H7 (cell line): ENCODE data around the gene PHF3. TPM values are rescaled to one million over a fixed set of nuclear protein-coding genes. Genes with fewer than 3 reads are reported as not detected.
A peak's percentile ranks its signal among the peaks of the same experiment; 100 is the strongest.

ENCODE experiments used
- DNase-seq: peaks from one replicate; pipeline ENCODE4 v3.0.0; 2012
- H3K27me3 ChIP-seq: 2 replicates; pipeline ENCODE4 v1.6.0; 2011; ENCODE audit warnings: mild to moderate bottlenecking, low read length; ENCODE audit not compliant: control insufficient read depth, insufficient read depth
- H3K36me3 ChIP-seq: replicated peaks from 2 replicates; pipeline ENCODE4 v1.5.1; 2011; ENCODE audit warnings: low read length; ENCODE audit not compliant: control insufficient read depth, insufficient read depth
- H3K4me3 ChIP-seq: 2 replicates; pipeline ENCODE4 v1.5.1; 2011; ENCODE audit warnings: low read depth, mild to moderate bottlenecking, control low read depth, low read length, moderate library complexity; ENCODE audit not compliant: insufficient read depth
- total RNA-seq: library from RNA; depleted of rRNA; stranded (reverse); fragments of >200 nt; shearing (Covaris generic); gene quantifications from 2 replicates; pipeline ENCODE4 v1.2.3, GENCODE V29; 2014

Gene PHF3
- total RNA-seq, 1 experiment from 2014 or later, result 35.5 TPM

DNA sequence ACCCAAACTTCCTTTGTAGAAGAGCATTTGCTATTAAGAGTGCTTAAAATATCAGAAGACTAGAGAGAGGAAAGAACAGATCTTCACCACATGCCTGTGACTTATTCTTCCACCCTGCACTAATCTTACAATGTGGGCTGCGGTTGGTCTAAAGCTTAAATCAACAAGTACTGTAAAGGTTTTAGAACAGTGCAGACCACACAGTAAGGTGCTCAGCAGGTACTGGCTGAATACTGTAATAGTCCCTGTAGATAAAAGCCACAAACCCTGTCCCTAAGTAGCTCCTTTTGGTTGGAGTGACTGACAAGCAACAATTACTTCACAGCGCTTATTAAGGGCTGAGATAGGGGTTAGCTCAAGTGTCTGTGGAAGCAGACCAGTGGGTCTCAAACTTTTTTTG, 972 bp upstream of the PHF3 start:
- H3K4me3 ChIP-seq, result no peak overlapping the region
- peak; percentile 32 for DNase-seq
- H3K27me3 ChIP-seq, result peaks cover 7% of the 10 kb centered on the region
- no peaks in the 10 kb centered on the region for H3K36me3 ChIP-seq

DNA sequence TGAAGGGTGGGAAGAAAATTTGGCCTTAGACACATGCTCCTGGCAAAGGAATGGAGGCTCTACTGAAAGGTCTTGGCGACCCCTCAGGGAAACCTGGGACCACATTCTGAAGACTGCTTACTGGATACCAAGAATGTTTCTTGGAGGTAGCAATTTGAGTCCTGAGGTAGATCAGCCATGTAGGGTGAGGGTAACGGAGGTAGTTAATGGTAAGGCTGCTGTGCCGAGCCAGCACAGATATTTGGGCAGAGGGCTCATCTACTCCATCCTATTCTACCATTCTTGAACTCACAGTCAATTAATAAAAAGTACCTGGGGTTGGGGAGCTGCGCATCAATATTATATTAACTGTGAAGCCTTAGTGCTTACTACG, 401 bp upstream of the PHF3 start:
- Histone ChIP-seq H3K36me3 (no peaks in the 10 kb centered on the region), H3K4me3 (peak overlapping the region; percentile 94), H3K27me3 (peaks cover 5% of the 10 kb centered on the region)
- DNase-seq, result peak; percentile 26

GRCh38 chr6:63636518-63637021, 968 bp downstream of the PHF3 start:
- H3K36me3 ChIP-seq, result no peaks in the 10 kb centered on the region
- H3K27me3 ChIP-seq, result peaks cover 5% of the 10 kb centered on the region
- DNase-seq, result peak; percentile 44
- peak overlapping the region; percentile 94 for H3K4me3 ChIP-seq

DNA sequence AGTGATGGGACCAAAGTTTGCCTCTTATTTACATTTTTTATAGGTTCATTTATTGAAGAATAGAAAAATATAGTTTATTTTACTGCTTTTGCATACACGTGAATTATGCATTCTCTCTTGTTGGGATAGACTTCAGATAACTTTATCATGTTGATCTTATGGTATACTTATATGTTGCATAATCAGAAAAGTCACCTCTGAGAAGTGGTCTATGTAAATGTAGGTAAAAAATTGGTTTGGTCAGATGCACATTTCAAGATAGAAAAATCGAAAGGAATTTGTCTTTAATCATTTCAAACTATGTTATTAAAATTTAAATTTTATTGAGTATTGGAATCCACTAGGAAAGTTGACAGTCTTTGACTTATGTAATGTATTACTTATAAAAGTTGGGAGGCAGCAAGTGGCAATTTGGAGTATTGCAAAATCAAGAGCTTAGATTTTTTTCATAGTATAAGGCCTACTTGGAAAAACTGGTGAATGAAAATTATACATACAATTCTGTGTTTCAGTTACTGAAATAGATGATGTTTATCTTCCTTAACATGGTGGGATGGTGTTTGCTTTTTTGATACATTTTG, 2.4 kb downstream of the PHF3 start:
- DNase-seq, result no peak
- no peaks in the 10 kb centered on the region for H3K36me3 ChIP-seq

GRCh38 chr6:63640062-63640461, 4.5 kb downstream of the PHF3 start:
- H3K36me3 ChIP-seq, result no peaks in the 10 kb centered on the region
- DNase-seq, result no peak
- no peaks in the 10 kb centered on the region for H3K27me3 ChIP-seq

More for the DNA sequence above, 2.4 kb downstream of the PHF3 start:
- no peak overlapping the region for H3K4me3 ChIP-seq
- H3K27me3 ChIP-seq, result no peaks in the 10 kb centered on the region; the same call in 1 of the 2 replicates

GRCh38 chr6:63643862-63644261, 8.3 kb downstream of the PHF3 start:
- no peak overlapping the region for H3K4me3 ChIP-seq
- H3K27me3 ChIP-seq, result no peaks in the 10 kb centered on the region
- H3K36me3 ChIP-seq, result no peaks in the 10 kb centered on the region
- no peak for DNase-seq

More at GRCh38 chr6:63640062-63640461, 4.5 kb downstream of the PHF3 start:
- H3K4me3 ChIP-seq, result no peak overlapping the region

DNA sequence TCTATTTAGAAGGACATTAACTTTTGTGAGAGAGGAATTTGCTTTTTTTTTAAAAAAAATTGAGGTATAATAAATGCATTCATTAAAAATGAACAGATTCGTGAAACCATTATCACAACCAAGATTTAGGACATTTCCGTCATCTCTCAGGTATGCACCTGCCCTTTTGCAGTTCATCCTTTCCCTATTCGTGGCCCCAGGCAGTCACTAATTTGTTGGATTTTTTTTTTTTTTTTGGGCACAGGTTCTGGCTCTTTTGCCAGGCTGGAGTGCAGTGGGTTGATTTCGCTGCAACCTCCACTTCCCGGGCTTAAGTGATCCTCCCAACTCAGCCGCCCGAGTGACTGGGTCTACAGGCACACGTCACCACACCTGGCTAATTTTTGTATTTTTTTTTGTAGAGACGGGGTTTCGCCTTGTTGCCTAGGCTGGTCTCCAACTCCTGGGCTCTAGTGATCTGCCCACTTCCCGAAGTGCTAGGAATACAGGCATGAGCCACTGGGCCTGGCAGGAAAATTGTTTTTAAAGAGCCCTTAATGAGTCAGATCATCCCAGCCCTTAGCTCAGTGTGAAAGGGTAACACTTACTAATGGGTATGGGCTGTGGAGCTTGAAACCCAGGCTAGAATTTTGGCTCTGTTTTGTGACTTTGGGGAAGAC, 9.2 kb downstream of the PHF3 start:
- no peaks in the 10 kb centered on the region for H3K36me3 ChIP-seq
- no peaks in the 10 kb centered on the region for H3K27me3 ChIP-seq
- DNase-seq, result no peak
- no peak overlapping the region for H3K4me3 ChIP-seq

DNA sequence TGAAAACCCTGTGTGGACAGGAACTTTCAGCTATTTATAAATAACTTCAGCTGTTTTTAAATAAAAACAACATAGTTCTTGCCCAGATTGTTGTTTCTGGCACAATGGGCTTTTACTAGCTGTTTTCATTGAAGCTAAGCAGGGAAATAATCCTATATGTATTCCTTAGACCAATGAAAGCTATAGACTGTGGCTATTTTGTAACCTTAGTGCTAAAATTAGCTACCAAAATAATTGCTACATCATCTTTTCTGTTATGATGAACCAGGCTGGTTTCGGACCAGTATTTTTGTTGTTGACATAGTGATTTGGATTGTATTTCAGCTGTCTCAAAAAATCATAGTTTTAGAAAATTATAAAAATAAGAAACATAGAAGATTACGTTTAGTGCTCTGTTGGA, 13.7 kb downstream of the PHF3 start:
- Histone ChIP-seq H3K4me3 (no peak overlapping the region), H3K36me3 (no peaks in the 10 kb centered on the region), H3K27me3 (no peaks in the 10 kb centered on the region)
- DNase-seq, result no peak

- Histone ChIP-seq H3K36me3 (no peaks in the 10 kb centered on the region), H3K27me3 (no peaks in the 10 kb centered on the region), H3K4me3 (no peak overlapping the region)
- no peak for DNase-seq
Observed at GRCh38 chr6:63649847-63650265, 14.3 kb downstream of the PHF3 start.

DNA sequence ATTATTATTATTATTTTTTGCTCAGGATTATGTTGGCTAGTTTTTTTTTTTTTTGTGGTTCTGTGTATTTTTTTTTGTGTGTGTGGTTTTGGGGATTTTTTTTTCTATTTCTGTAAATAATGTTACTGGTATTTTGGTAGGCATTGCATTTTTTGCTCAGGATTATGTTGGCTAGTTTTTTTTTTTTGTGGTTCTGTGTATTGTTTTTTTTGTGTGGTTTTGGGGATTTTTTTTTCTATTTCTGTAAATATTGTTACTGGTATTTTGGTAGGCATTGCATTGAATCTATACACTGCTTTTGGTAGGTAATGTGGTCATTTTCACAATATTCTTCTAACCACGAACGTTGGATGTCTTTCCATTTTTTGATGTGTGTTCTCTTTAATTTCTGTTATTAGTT, 17.4 kb downstream of the PHF3 start:
- H3K27me3 ChIP-seq, result no peaks in the 10 kb centered on the region
- H3K4me3 ChIP-seq, result no peak overlapping the region
- no peaks in the 10 kb centered on the region for H3K36me3 ChIP-seq
- DNase-seq, result no peak

- H3K4me3 ChIP-seq, result no peak overlapping the region
- H3K36me3 ChIP-seq, result no peaks in the 10 kb centered on the region
- H3K27me3 ChIP-seq, result no peaks in the 10 kb centered on the region
- no peak for DNase-seq
Observed at GRCh38 chr6:63660757-63661156, 25.2 kb downstream of the PHF3 start.

GRCh38 chr6:63661769-63662168, 26.2 kb downstream of the PHF3 start:
- DNase-seq, result no peak
- Histone ChIP-seq H3K4me3 (no peak overlapping the region), H3K27me3 (no peaks in the 10 kb centered on the region), H3K36me3 (no peaks in the 10 kb centered on the region)

GRCh38 chr6:63663147-63663955, 27.7 kb downstream of the PHF3 start:
- H3K4me3 ChIP-seq, result no peak overlapping the region
- H3K36me3 ChIP-seq, result no peaks in the 10 kb centered on the region
- no peak for DNase-seq
- H3K27me3 ChIP-seq, result no peaks in the 10 kb centered on the region

- Histone ChIP-seq H3K27me3 (no peaks in the 10 kb centered on the region), H3K4me3 (no peak overlapping the region), H3K36me3 (no peaks in the 10 kb centered on the region)
- DNase-seq, result no peak
Observed at GRCh38 chr6:63663956-63664281, 28.3 kb downstream of the PHF3 start.
